GM21737 (cell line): ENCODE data around the gene RNF186.

Source experiments
- ATAC-seq: cut with Tn5 transposase; IDR thresholded peaks from one replicate; pipeline ENCODE4 v1.9.1; 2021; ENCODE audit warnings: mild to moderate bottlenecking, moderate library complexity; ENCODE audit not compliant: unreplicated experiment

Gene RNF186

GRCh38 chr1:19768353-19769210 lies 46.5 kb downstream of the RNF186 start:
- ATAC-seq, result no peak

- no peak for ATAC-seq
Observed at GRCh38 chr1:19765623-19766022, 49.5 kb downstream of the RNF186 start.

- no peak for ATAC-seq
Observed at GRCh38 chr1:19764848-19765247, 50.2 kb downstream of the RNF186 start.
